OCI-LY3 (cell line): ENCODE measurements around the gene SMCO3.

Source experiments
- CTCF ChIP-seq: fragments of 200-600, 300-600 bp; sonication (generic); IDR thresholded peaks from 2 replicates; pipeline ENCODE4 v1.5.1; 2014; ENCODE audit warnings: antibody characterized with exemption, low read length, low read depth
- EZH2phosphoT487 ChIP-seq: fragments of 200-600 bp; shearing (Covaris generic); IDR thresholded peaks from 2 replicates; pipeline ENCODE4 v1.6.1; 2018; ENCODE audit warnings: antibody characterized with exemption, mixed run types, low read depth

- TF ChIP-seq CTCF (no peak), EZH2phosphoT487 (no peak)
These were observed 28.3 kb upstream of the SMCO3 start for GRCh38 chr12:14842315-14842714.
